ENCODE measurements around the gene STK11. TPM values are rescaled to one million over a fixed set of nuclear protein-coding genes. Genes with fewer than 3 reads are reported as not detected.
A peak's percentile ranks its signal among the peaks of the same experiment; 100 is the strongest.

Gene STK11
- total and polyA plus RNA-seq, 2 donors (not counting 3 experiments of a cell fraction or from before 2014, with no cell fraction given) = 39.4 to 75.4 TPM

DNA sequence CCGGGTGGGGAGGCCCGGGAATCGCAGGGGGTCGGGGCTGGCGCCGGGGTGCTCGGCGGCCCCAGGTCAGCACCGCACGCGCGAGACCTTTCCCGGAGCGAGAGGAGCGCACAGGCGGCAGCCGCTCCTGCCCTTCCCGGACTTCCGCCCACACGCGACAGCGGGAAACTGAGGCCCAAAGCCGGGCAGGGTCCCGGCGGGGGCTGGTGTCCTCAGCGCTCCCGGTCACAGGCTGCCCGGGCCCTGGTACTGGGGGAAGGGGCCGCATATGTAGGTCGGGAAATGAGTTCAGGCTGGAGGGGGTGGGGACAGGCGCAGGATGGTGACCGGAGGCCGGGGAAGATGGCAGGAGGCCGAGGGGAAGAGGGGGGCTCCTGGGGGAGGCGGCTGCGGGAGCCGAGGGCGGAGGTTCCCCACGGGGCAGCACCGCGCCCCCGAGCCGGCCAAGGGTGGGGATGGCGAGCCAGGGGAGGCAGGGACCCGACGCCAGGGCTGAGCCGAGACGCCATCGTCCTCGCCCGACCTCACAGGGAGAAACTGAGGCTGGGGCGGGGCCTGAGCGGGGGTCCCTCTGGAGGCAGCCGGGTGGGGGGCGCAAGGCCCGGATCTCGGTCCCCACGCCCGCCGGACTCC lies 31.6 kb downstream of the STK11 start:
- Histone ChIP-seq H3K27me3 (ENCODE audit: control insufficient read depth in 2 of 2, insufficient read depth in 2 of 2, low read length in 2 of 2) (no peaks in the 10 kb centered on the region), H2AFZ (ENCODE audit: low read depth, low read length) (peak overlapping the region; percentile 48), H3K9ac (replicated peaks; ENCODE audit: extremely low read depth, insufficient read depth, low read length) (peak overlapping the region; percentile 69), H4K20me1 (replicated peaks; ENCODE audit: control insufficient read depth, extremely low read depth, insufficient read depth, low read length) (no peaks in the 10 kb centered on the region), H3K27ac (ENCODE audit: insufficient read depth, low read depth, low read length) (no peak overlapping the region), H3K4me1 (ENCODE audit: control insufficient read depth, extremely low read depth, insufficient read depth, low read length) (peaks cover 15% of the 10 kb centered on the region), H3K36me3 (ENCODE audit: control insufficient read depth in 2 of 2, extremely low read depth in 1 of 2, insufficient read depth in 2 of 2, low read length in 2 of 2) (peaks cover 0 to 16% of the 10 kb centered on the region in 2 experiments), H3K4me2 (ENCODE audit: insufficient read depth, low read length) (peak overlapping the region; percentile 57), H3K79me2 (ENCODE audit: control insufficient read depth, insufficient read depth, low read length) (peaks cover 5% of the 10 kb centered on the region), H3K4me3 (replicated peaks in 1 of 3; ENCODE audit: insufficient read depth in 1 of 3, low read depth in 1 of 3, low read length in 3 of 3) (peak overlapping the region; percentile 66 to 77 (median 77)), H3K9me3 (replicated peaks; ENCODE audit: control insufficient read depth, insufficient read depth, low read length) (no peaks in the 10 kb centered on the region), H3K9me1 (replicated peaks; ENCODE audit: control insufficient read depth, extremely low read depth, insufficient read depth, low read length) (no peaks in the 10 kb centered on the region)
- TF ChIP-seq, protein P1, sequence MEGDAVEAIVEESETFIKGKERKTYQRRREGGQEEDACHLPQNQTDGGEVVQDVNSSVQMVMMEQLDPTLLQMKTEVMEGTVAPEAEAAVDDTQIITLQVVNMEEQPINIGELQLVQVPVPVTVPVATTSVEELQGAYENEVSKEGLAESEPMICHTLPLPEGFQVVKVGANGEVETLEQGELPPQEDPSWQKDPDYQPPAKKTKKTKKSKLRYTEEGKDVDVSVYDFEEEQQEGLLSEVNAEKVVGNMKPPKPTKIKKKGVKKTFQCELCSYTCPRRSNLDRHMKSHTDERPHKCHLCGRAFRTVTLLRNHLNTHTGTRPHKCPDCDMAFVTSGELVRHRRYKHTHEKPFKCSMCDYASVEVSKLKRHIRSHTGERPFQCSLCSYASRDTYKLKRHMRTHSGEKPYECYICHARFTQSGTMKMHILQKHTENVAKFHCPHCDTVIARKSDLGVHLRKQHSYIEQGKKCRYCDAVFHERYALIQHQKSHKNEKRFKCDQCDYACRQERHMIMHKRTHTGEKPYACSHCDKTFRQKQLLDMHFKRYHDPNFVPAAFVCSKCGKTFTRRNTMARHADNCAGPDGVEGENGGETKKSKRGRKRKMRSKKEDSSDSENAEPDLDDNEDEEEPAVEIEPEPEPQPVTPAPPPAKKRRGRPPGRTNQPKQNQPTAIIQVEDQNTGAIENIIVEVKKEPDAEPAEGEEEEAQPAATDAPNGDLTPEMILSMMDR (IDR thresholded peaks at IDR 0.05; ENCODE audit: extremely low read depth in 1 of 2, insufficient read depth in 1 of 2, low read depth in 1 of 2, low read length in 2 of 2) = no peak
- TF ChIP-seq POLR2A (IDR thresholded peaks at IDR 0.05; ENCODE audit: low read depth, low read length) (no peak), GATA2 (IDR thresholded peaks at IDR 0.05; ENCODE audit: insufficient read depth, insufficient read length, low read depth, low read length) (no peak), JUN (IDR thresholded peaks at IDR 0.05; ENCODE audit: borderline replicate concordance, insufficient read depth, insufficient read length, low read depth) (no peak), EZH2 (IDR thresholded peaks at IDR 0.05; ENCODE audit: borderline replicate concordance, low read depth, low read length, severe bottlenecking) (no peak), FOS (IDR thresholded peaks at IDR 0.05; ENCODE audit: borderline replicate concordance, insufficient read depth, low read length) (no peak), MYC (IDR thresholded peaks at IDR 0.05; ENCODE audit: low read depth, low read length) (no peak), POLR2AphosphoS5 (IDR thresholded peaks at IDR 0.05; ENCODE audit: insufficient read depth, low read depth, low read length) (no peak)
- TF ChIP-seq, protein P2, sequence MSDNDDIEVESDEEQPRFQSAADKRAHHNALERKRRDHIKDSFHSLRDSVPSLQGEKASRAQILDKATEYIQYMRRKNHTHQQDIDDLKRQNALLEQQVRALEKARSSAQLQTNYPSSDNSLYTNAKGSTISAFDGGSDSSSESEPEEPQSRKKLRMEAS (IDR thresholded peaks at IDR 0.05; ENCODE audit: insufficient read depth, insufficient read length) = no peak
- no TSS peak for BruUV-seq (replicated peaks)
- intact Hi-C loops (cut with micrococcal nuclease) = no loop called here
- CTCF ChIA-PET = no interaction called here
- dilution Hi-C loops (cut with MboI; ENCODE audit: extremely low pct_ligation_motif_present, low sequenced_read_pairs) = no loop called here
- DNase-seq (ENCODE audit: low read depth, low spot score) = peak; percentile 35
- FAIRE-seq = no peak
- POLR2A ChIA-PET = no interaction called here
